ENCODE data around the gene BRAF.
"Not testable (repeated sequence)": the region's sequence is repeated elsewhere in the genome, so short reads cannot be mapped to it uniquely, and the experiment has no call there.

The BRAF gene

DNA sequence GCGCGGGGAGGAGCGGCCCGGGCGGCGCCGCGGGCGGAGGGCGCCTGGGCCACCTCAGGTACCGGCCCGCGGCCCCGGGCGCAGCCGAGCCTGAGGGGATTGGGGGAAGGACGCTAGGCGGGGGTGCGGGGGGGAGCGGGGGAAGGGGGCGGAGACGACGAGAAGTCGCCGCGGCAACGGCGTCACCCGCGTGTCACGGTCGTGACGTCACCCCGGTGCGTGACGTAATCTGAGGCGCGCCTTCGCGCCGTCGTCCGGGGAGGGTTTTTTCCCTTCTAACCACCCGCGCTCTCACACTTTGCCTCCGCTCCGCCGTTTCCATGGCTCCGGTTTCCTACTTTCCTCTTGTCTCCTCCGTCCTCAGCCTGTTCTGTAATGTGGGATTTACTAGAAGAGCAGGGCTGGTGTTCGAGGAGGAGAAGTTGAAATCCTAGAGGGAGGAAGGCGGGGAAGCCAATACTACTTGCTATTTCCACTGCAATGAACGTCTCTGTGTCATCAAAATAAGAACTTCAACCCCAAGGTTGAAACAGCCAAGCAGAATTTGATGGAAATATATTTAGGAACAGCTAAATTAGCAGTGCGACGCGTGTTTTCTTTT lies at the start of gene BRAF:
Gene BRAF, minus strand, starts transcription at position 109 of the 601 bp plus-strand sequence. CDS start 226 bp downstream, outside the sequence.
- Mint-ChIP-seq H3K36me3 (no peaks in the 10 kb centered on the region), H3K9me3 (no peaks in the 10 kb centered on the region), H3K4me1 (peaks cover 12% of the 10 kb centered on the region), H3K27me3 (peaks cover 4% of the 10 kb centered on the region), H3K27ac (peak within 1 kb of the TSS; percentile 93), H3K4me3 (peak within 1 kb of the TSS; percentile 87)
- CTCF ChIA-PET: interaction anchor here (2.7 kb wide), 1 partner anchor 89 kb away, joined by 9 read pairs; the partner anchor contains the start of gene MRPS33
- peak; percentile 92 for DNase-seq

GRCh38 chr7:140972876-140973829 lies 48.4 kb upstream of the BRAF start:
- H3K36me3 Mint-ChIP-seq: no peaks in the 10 kb centered on the region
- no peaks in the 10 kb centered on the region for H3K4me1 Mint-ChIP-seq
- no peak overlapping the region for H3K27ac Mint-ChIP-seq
- peaks cover 3% of the 10 kb centered on the region for H3K27me3 Mint-ChIP-seq
- H3K9me3 Mint-ChIP-seq: no peaks in the 10 kb centered on the region
- CTCF ChIA-PET: interaction anchor here (0.6 to 1.2 kb wide), 2 partner anchors 10 to 39 kb away, joined by 3 read pairs; no protein-coding TSS in a partner anchor
- H3K4me3 Mint-ChIP-seq: no peak overlapping the region
- DNase-seq: no peak

GRCh38 chr7:140972344-140972743 lies 47.6 kb upstream of the BRAF start:
- no peak for DNase-seq
- Mint-ChIP-seq H3K9me3 (no peaks in the 10 kb centered on the region), H3K36me3 (no peaks in the 10 kb centered on the region), H3K27ac (no peak overlapping the region), H3K4me3 (no peak overlapping the region), H3K4me1 (no peaks in the 10 kb centered on the region), H3K27me3 (peaks cover 6% of the 10 kb centered on the region)
- CTCF ChIA-PET: interaction anchor here (1.2 kb wide), 1 partner anchor 11 kb away, joined by 3 read pairs; no protein-coding TSS in a partner anchor

DNA sequence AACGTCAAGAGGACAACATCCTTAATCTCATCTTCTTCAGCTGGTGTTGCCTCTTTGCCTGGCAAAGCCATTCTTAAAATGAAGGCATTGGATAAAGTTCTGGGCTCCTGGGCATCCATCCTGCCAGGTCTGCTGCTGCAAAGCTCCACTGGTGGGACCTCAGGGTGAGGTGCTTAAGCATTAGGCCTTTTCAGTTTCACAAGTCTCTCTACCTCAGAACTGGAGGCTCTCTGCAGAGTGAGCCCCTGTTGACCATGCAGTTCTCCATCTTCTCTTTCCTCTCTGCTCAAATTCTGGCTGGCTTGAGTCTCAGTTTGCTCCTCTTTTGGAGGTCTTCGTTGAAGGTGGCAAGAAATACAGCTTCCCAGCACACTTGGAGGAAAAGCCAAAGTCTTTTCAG lies 42.7 kb upstream of the BRAF start:
- H3K4me3 Mint-ChIP-seq: no peak overlapping the region
- no peaks in the 10 kb centered on the region for H3K36me3 Mint-ChIP-seq
- H3K27ac Mint-ChIP-seq: no peak overlapping the region
- H3K27me3 Mint-ChIP-seq: peaks cover 11% of the 10 kb centered on the region
- no peaks in the 10 kb centered on the region for H3K4me1 Mint-ChIP-seq
- CTCF ChIA-PET: interaction anchor here (0.6 kb wide), 1 partner anchor 63 kb away, joined by 3 read pairs; no protein-coding TSS in a partner anchor
- no peaks in the 10 kb centered on the region for H3K9me3 Mint-ChIP-seq
- DNase-seq: no peak

DNA sequence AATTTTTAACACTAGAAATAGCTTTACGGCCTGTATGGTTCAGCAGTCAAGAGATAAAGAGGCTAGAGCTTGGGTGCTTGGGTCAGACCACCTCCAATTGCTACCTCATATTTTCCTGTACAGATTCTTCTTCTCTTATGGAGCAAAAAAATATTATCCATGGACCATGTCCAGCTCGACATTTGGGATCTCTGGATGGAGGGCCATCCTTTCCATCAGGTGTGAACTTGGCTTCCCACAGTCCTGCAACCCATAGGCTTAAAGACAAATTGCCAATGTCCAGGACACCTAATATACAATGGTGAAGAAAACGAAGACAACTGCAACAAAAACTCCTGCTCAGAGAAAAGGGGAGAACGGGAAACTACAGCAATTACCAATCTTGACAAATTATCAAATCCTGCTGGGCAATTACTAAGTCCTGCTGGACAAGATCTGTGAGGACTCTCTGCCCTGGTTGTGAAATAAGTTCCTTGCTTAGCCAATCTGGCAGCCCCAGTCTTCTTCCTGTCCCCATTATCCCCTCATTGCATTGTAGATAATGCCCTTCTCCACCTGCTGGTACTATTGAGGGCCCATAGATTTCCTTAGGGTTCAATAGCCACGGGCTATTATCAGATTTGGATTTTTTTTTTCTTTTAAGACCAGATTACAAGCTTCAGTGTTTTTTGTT lies 42.0 kb upstream of the BRAF start:
- Mint-ChIP-seq H3K27me3 (peaks cover 11% of the 10 kb centered on the region), H3K36me3 (no peaks in the 10 kb centered on the region), H3K9me3 (no peaks in the 10 kb centered on the region), H3K4me3 (no peak overlapping the region), H3K27ac (no peak overlapping the region), H3K4me1 (no peaks in the 10 kb centered on the region)
- CTCF ChIA-PET: no interaction called here
- DNase-seq: no peak

DNA sequence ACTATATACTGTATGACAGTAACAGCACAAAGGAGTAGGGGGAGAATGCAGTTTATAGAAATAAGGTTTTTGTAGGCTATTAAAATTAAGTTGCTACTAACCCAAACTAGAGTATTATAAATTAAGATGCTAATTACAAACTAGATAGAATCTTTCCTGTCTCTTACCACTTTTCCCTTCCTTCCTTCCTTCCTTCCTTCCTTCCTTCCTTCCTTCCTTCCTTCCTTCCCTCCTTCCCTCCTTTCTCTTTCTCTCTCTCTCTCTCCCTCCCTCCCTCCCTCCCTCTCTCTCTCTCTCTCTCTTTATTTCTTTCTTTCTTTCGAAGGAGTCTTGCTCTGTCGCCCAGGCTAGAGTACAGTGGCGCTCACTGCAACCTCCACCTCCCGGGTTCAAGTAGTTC lies 36.4 kb upstream of the BRAF start:
- Mint-ChIP-seq H3K9me3 (no peaks in the 10 kb centered on the region), H3K27ac (no peak overlapping the region), H3K4me1 (no peaks in the 10 kb centered on the region), H3K36me3 (no peaks in the 10 kb centered on the region), H3K4me3 (no peak overlapping the region), H3K27me3 (no peaks in the 10 kb centered on the region)
- CTCF ChIA-PET: no interaction called here
- DNase-seq: no peak

DNA sequence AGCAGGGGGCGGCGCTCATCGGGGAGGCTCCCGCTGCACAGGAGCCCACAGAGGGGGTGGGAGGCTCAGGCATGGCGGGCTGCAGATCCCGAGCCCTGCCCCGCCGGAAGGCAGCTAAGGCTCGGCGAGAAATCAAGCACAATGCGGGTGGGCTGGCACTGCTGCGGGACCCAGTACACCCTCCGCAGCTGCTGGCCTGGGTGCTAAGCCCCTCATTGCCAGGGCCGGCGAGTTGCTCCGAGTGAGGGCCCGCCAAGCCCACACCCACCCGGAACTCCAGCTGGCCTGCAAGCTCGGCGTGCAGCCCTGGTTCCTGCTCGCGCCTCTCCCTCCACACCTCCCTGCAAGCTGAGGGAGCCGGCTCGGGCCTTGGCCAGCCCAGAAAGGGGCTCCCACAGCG lies 32.3 kb upstream of the BRAF start:
- H3K36me3 Mint-ChIP-seq, H3K9me3 Mint-ChIP-seq, H3K4me1 Mint-ChIP-seq, H3K27ac Mint-ChIP-seq, CTCF ChIA-PET, DNase-seq, H3K27me3 Mint-ChIP-seq, H3K4me3 Mint-ChIP-seq: not testable (repeated sequence)

- no peak overlapping the region for H3K27ac Mint-ChIP-seq
- CTCF ChIA-PET: no interaction called here
Measured at GRCh38 chr7:140945940-140946339, 21.2 kb upstream of the BRAF start.

DNA sequence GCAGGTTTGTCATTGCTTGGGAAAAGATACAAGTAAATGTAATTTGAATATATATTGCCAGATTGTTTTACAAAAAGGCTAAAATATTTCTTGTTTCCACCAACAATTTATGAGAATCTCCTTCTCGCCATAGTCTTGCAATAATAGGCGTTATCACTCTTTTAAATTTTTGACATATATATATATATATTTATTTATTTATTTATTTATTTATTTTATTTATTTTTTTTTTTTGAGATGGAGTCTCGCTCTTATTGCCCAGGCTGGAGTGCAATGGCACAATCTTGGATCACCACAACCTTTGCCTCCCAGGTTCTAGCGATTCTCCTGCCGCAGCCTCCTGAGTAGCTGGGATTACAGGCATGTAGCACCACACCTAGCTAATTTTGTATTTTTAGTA lies 17.5 kb upstream of the BRAF start:
- H3K36me3 Mint-ChIP-seq, CTCF ChIA-PET, H3K27ac Mint-ChIP-seq, DNase-seq, H3K4me1 Mint-ChIP-seq, H3K27me3 Mint-ChIP-seq, H3K4me3 Mint-ChIP-seq, H3K9me3 Mint-ChIP-seq: not testable (repeated sequence)

More at GRCh38 chr7:140945940-140946339, 21.2 kb upstream of the BRAF start:
- H3K4me3 Mint-ChIP-seq: no peak overlapping the region
- H3K9me3 Mint-ChIP-seq: no peaks in the 10 kb centered on the region
- H3K27me3 Mint-ChIP-seq: no peaks in the 10 kb centered on the region
- DNase-seq: no peak
- no peaks in the 10 kb centered on the region for H3K4me1 Mint-ChIP-seq
- H3K36me3 Mint-ChIP-seq: no peaks in the 10 kb centered on the region

GRCh38 chr7:140940898-140941297 lies 16.2 kb upstream of the BRAF start:
- CTCF ChIA-PET: no interaction called here
- Mint-ChIP-seq H3K27ac (no peak overlapping the region), H3K36me3 (no peaks in the 10 kb centered on the region), H3K4me3 (no peak overlapping the region), H3K9me3 (no peaks in the 10 kb centered on the region), H3K27me3 (no peaks in the 10 kb centered on the region), H3K4me1 (no peaks in the 10 kb centered on the region)
- no peak for DNase-seq

GRCh38 chr7:140937702-140938264 lies 13.1 kb upstream of the BRAF start:
- H3K4me1 Mint-ChIP-seq: no peaks in the 10 kb centered on the region
- no peak for DNase-seq
- H3K9me3 Mint-ChIP-seq: no peaks in the 10 kb centered on the region
- H3K36me3 Mint-ChIP-seq: no peaks in the 10 kb centered on the region
- no peak overlapping the region for H3K4me3 Mint-ChIP-seq
- H3K27me3 Mint-ChIP-seq: no peaks in the 10 kb centered on the region
- CTCF ChIA-PET: interaction anchor here (2.0 kb wide), 1 partner anchor 127 kb away, joined by 5 read pairs; no protein-coding TSS in a partner anchor
- H3K27ac Mint-ChIP-seq: no peak overlapping the region

DNA sequence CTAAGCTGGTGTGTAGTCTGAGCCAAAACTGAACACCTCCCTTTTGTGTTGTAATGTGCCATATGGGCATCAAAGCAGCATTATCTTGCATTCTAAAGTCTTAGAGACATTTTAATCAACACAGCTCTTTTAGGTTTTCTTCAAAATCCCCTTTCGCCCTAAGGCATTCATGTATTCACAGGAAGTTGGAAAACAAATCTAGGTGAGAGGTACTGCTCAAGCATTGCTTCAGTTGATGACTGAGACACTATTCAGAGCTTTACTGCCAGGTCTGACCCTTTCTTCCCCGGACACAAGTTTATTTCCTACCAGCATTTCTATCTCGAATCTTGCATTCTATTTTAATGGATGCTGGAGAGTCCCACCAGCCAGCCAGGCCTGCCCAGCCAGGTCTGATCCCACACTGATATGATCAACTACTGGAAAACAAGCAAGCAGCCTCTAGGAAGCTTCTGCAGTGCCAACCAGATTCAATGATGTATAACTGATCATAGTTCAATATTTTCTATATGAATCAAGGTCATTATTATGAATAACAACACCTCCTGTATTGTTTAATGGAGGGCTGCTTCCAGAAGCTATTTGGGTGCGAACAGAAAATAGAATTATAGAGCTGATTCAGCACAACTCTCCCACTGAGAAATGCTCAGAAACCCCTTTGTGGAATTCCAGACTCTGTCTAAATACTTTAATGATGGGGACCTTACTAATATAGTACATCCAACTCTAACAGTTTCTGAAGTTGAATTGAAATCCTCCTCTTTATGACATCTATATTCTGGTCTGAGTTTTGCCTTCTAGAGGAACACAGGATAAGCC lies 4.0 kb upstream of the BRAF start:
- CTCF ChIA-PET: interaction anchor here (1.4 kb wide), 1 partner anchor 117 kb away, joined by 3 read pairs; no protein-coding TSS in a partner anchor

GRCh38 chr7:140927945-140928344 lies 3.2 kb upstream of the BRAF start:
- not testable (repeated sequence) for H3K36me3 Mint-ChIP-seq, H3K27me3 Mint-ChIP-seq, H3K4me3 Mint-ChIP-seq, H3K4me1 Mint-ChIP-seq, DNase-seq, H3K27ac Mint-ChIP-seq, H3K9me3 Mint-ChIP-seq
- CTCF ChIA-PET: interaction anchor here (1.4 kb wide), 1 partner anchor 117 kb away, joined by 3 read pairs; no protein-coding TSS in a partner anchor

More for the DNA sequence above, 4.0 kb upstream of the BRAF start:
- H3K36me3 Mint-ChIP-seq: no peaks in the 10 kb centered on the region
- no peaks in the 10 kb centered on the region for H3K9me3 Mint-ChIP-seq
- peaks cover 9% of the 10 kb centered on the region for H3K4me1 Mint-ChIP-seq
- H3K27ac Mint-ChIP-seq: no peak overlapping the region
- no peak overlapping the region for H3K4me3 Mint-ChIP-seq
- H3K27me3 Mint-ChIP-seq: peaks cover 4% of the 10 kb centered on the region
- no peak for DNase-seq
